GM08714 (cell line): Measurements from ENCODE around the gene SLC9A2.

Experiments
- H3K4me3 ChIP-seq: fragments of 200-500 bp; sonication (Bioruptor generic); 2 replicates; pipeline ENCODE4 v1.5.1; 2014; ENCODE audit warnings: mild to moderate bottlenecking, low read length, inconsistent platforms
- ZNF274 ChIP-seq: IDR thresholded peaks from 2 replicates; pipeline ENCODE4 v1.6.1; 2012; ENCODE audit warnings: mild to moderate bottlenecking, low read depth, low read length

Gene SLC9A2

GRCh38 chr2:102674370-102674769 lies 55.0 kb downstream of the SLC9A2 start:
- no peak overlapping the region for H3K4me3 ChIP-seq
- TF ChIP-seq ZNF274: no peak

- no peak overlapping the region for H3K4me3 ChIP-seq
- TF ChIP-seq ZNF274: no peak
These were observed 55.5 kb downstream of the SLC9A2 start for GRCh38 chr2:102674836-102675235.

- TF ChIP-seq ZNF274: no peak
- H3K4me3 ChIP-seq: no peak overlapping the region
These were observed 58.2 kb downstream of the SLC9A2 start for GRCh38 chr2:102677244-102678215.

DNA sequence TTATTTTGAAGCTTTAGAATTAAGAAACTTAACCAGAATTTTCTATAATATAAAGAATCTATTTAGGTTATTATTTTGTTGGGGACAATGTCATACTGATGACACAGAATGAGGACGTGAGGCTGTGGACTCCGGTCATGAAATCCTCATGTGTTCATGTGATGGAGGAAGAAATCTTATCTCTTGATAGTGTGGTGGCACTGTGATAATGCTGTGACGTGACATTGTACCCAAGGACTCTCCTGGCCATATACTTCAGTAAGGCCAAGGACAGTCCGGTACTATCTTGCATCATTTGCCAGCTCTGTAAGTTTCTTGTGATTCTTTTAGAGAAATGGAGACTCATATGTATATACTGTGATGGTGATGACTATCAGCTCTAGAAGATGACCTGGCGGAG lies 59.1 kb downstream of the SLC9A2 start:
- no peak for TF ChIP-seq ZNF274
- H3K4me3 ChIP-seq: no peak overlapping the region

- TF ChIP-seq ZNF274: no peak
- no peak overlapping the region for H3K4me3 ChIP-seq
These were observed 67.4 kb downstream of the SLC9A2 start for GRCh38 chr2:102686479-102687439.

GRCh38 chr2:102690012-102690411 lies 70.7 kb downstream of the SLC9A2 start:
- no peak for TF ChIP-seq ZNF274
- H3K4me3 ChIP-seq: no peak overlapping the region

DNA sequence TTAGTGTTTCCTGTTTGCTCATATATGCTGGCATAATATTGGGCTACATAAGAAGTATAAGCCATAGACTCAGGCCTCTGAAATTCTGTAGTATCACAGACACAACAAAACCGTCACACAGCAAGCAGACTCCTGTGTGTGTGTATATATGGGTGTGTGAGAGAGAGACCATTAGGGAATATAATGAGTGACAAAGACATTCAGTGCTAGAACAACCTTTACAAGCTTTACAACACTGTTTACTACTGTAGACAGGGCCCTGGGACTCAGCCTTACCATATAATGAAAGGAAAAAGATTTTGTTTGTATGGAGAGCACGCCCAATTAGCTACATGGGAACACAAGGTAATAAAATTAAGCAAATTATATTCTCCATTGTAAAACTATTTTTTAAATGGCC lies 77.1 kb downstream of the SLC9A2 start:
- no peak for TF ChIP-seq ZNF274
- no peak overlapping the region for H3K4me3 ChIP-seq

- no peak overlapping the region for H3K4me3 ChIP-seq
- no peak for TF ChIP-seq ZNF274
These were observed 79.2 kb downstream of the SLC9A2 start for GRCh38 chr2:102698369-102699111.

DNA sequence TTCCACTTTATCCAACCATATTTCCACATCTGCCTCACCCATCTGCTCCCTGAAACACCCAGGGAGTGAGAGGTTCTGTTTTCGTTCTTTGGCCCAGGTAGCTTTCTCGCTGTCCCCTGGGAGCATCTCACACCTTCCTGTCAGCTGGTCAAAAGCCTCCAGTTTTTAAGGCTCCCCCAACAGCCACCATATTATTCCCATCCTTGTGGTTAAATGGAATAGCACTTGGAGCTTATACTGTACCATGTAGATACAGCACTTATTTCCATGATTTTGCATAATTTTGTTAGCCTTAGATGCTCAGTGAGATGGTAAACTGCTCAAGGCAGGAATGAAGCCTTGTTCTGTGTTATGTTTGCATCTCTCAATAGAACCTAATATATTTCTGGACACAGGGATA lies 84.0 kb downstream of the SLC9A2 start:
- H3K4me3 ChIP-seq: no peak overlapping the region
- no peak for TF ChIP-seq ZNF274

DNA sequence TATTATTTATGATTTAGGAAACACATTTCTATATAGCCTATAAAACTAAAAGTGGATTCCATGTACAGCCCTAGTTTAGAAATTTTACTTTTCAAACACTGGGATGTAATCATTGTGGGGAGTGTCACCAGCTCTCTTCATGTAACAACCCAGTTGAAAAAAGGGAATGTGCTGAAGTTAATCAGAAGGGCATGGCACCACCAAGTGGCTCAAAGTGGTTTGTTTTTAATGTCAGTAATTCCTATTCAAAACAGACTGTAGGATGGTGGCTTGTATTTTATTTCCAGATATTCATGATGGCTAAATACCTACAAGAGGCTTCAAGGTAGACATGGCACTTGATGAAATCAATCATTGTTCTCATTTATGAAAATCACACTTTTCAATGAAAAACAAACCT lies 84.4 kb downstream of the SLC9A2 start:
- TF ChIP-seq ZNF274: no peak
- no peak overlapping the region for H3K4me3 ChIP-seq

- TF ChIP-seq ZNF274: no peak
- H3K4me3 ChIP-seq: no peak overlapping the region
These were observed 85.2 kb downstream of the SLC9A2 start for GRCh38 chr2:102704531-102704930.

GRCh38 chr2:102707796-102708695 lies 88.7 kb downstream of the SLC9A2 start:
- H3K4me3 ChIP-seq: no peak overlapping the region
- no peak for TF ChIP-seq ZNF274
